Omental fat pad (tissue), 4 donors: ENCODE results near the gene LMAN1. TPM values are rescaled to one million over a fixed set of nuclear protein-coding genes. Genes with fewer than 3 reads are reported as not detected.

ENCODE experiments used
- ATAC-seq: fragments of 150-250 bp; one replicate; pipeline ENCODE4 v1.9.1; 2016; ENCODE audit warnings: mild to moderate bottlenecking, moderate library complexity; ENCODE audit not compliant: low FRiP score
- DNase-seq: peaks from one replicate; pipeline ENCODE4 v3.0.0-alpha.2; 2019; ENCODE audit warnings: low spot score
- total RNA-seq, 4 donors: library from RNA; depleted of rRNA; stranded (reverse); fragments of >200 nt; gene quantifications; one replicate each; pipeline ENCODE4 v1.1.0, GENCODE V29; 2016
- TF ChIP-seq, protein P1 (sequence below), 3 donors: fragments of 450-650 bp; IDR thresholded peaks; one replicate each; pipeline ENCODE4 v1.5.1; 2016 to 2017; ENCODE audit warnings: antibody characterized with exemption in 3 of 3, mild to moderate bottlenecking in 3 of 3, moderate library complexity in 2 of 3

LMAN1 gene
- total RNA-seq, 4 donors from 2014 or later, result 78.7 to 100 (median 95.0) TPM

DNA sequence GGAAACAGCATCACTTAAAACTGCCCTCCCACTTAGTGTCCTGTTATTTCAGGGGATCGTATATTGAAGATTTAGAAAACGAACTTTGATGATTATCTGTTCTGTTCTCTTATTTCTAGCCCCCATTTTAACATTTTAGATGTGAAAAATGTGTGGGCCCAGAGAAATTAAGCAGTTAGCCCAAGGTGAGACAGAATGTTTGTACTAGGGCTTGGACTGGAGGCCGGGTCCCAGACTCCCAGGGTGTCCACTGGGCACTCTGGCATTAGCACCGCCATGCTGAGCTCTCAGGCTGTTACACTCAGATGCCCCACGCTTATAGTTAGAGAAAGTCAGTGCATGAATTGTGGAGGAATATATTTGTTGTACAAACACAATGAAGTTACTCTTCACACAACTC is 80.3 kb downstream of the LMAN1 start:
- TF ChIP-seq, protein P1, sequence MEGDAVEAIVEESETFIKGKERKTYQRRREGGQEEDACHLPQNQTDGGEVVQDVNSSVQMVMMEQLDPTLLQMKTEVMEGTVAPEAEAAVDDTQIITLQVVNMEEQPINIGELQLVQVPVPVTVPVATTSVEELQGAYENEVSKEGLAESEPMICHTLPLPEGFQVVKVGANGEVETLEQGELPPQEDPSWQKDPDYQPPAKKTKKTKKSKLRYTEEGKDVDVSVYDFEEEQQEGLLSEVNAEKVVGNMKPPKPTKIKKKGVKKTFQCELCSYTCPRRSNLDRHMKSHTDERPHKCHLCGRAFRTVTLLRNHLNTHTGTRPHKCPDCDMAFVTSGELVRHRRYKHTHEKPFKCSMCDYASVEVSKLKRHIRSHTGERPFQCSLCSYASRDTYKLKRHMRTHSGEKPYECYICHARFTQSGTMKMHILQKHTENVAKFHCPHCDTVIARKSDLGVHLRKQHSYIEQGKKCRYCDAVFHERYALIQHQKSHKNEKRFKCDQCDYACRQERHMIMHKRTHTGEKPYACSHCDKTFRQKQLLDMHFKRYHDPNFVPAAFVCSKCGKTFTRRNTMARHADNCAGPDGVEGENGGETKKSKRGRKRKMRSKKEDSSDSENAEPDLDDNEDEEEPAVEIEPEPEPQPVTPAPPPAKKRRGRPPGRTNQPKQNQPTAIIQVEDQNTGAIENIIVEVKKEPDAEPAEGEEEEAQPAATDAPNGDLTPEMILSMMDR (IDR thresholded peaks at IDR 0.05), result no peak
- no peak for DNase-seq
- ATAC-seq, result no peak

Other genes with a start within 250 kb of the LMAN1 start
- gene SEC11C, start 219.4 kb downstream of the LMAN1 start, total RNA-seq, result 10 to 100 TPM; 13.6 to 34.9 (median 20.5) TPM
- not detected for gene GRP, start 139.1 kb downstream of the LMAN1 start, total RNA-seq
- gene RAX, start 85.8 kb downstream of the LMAN1 start, total RNA-seq, result not detected
- gene CPLX4, start 40.6 kb downstream of the LMAN1 start, total RNA-seq, result under 1 TPM in 1 of 4 donors, not detected in 3; 0.46 TPM